ENCODE data around the gene HNRNPA0.

Gene HNRNPA0

DNA sequence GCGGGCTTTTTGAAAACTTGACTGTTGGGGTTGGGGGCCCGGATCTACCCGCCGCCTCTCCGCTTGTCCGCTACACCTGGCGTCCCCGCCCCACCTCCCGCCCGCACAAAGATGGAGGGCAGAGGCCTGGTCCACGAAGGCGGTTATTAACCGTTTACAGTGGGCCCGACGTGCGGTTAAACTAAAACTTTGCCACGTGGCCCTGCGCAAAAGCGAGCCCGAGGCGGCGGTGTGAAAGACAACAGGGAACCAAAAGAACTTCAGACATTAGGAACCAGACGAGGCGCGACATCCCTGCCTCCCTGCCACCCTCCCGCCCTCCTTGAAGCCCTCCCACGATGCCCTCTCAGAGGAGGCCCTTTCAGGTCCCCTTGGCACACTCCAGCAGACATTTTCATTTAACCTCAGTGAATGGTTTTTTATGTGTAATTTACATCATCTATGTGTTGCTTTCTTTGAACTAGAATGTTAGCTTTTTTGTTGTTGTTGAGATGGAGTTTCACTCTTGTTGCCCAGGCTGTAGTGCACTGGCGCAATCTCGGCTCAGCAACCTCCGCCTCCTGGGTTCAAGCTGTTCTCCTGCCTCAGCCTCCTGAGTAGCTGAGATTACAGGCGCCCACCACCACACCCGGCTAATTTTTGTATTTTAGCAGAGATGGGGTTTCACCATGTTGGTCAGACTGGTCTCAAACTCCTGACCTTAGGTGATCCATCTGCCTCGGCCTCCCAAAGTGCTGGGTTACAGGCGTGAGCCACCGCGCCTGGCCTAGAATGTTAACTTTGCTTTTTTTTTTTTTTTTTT lies 999 bp upstream of the HNRNPA0 start:
- no peak for DNase-seq (ENCODE audit: low read depth)

- DNase-seq (ENCODE audit: low read depth): peak; percentile 36
Observed at GRCh38 chr5:137753691-137754187, 424 bp downstream of the HNRNPA0 start.

- DNase-seq (ENCODE audit: low read depth): no peak
Observed at GRCh38 chr5:137752905-137753690, 1.1 kb downstream of the HNRNPA0 start.

- DNase-seq (ENCODE audit: low read depth): no peak
Observed at GRCh38 chr5:137751869-137752491, 2.2 kb downstream of the HNRNPA0 start.

- no peak for DNase-seq (ENCODE audit: low read depth)
Observed at GRCh38 chr5:137750436-137750835, 3.7 kb downstream of the HNRNPA0 start.

DNA sequence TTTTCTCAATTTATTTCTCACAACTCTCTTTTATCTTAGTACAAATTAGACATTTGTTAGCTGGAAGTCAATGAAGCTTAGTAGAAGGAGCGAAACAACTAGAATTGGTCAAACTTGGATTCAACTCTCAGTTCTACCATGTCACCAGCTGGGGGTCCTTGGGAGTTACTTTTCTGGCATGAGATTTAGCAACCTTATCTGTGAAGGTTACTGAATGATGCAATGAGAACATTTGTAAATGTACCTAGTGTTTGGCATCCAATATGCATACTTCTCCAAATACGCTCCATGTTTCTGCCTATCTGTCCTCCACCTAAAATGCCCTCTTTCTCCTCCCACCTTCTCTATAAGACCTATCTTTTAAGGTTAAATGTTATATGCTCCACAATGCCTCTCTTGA lies 6.3 kb downstream of the HNRNPA0 start:
- DNase-seq (ENCODE audit: low read depth): no peak

- DNase-seq (ENCODE audit: low read depth): peak; percentile 54
Observed at GRCh38 chr5:137743031-137743640, 11.0 kb downstream of the HNRNPA0 start.

DNA sequence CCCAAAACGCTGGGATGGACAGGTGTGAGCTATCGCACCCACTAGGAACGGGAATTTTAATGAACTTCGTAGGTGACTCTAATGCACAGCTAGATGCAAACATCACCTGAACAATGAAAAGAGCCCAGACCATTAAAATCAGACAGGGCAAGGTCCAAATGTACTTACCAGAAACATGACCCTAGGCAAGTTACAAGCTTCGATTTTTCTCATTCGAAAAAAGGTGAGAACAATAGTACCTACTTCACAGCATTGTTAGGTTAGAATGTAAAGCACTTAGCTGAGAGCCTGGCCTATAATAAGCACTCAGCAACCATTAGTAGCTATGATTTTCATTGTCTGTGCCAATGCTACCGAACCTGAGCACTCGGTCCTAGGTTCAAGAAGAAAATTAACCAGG lies 12.4 kb downstream of the HNRNPA0 start:
- DNase-seq (ENCODE audit: low read depth): no peak

GRCh38 chr5:137739737-137740136 lies 14.4 kb downstream of the HNRNPA0 start:
- DNase-seq (ENCODE audit: low read depth): no peak

DNA sequence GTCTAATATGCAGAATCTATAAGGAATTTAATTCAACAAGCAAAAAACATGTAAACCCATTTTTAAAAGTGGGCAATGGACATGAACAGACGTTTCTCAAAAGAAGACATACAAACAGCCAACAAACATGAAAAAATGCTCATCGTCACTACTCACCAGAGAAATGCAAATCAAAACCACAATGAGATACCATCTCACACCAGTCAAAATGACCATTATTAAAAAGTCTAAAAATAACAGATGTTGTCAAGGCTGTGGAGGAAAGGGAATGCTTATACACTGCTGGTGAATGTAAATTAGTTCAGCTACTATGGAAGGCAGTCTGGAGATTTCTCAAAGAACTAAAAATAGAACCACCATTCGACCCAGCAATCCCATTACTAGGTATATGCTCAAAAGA lies 15.2 kb downstream of the HNRNPA0 start:
- DNase-seq (ENCODE audit: low read depth): no peak

- DNase-seq (ENCODE audit: low read depth): no peak
Observed at GRCh38 chr5:137737349-137738131, 16.6 kb downstream of the HNRNPA0 start.

- DNase-seq (ENCODE audit: low read depth): no peak
Observed at GRCh38 chr5:137736496-137736895, 17.7 kb downstream of the HNRNPA0 start.

GRCh38 chr5:137735555-137736284 lies 18.4 kb downstream of the HNRNPA0 start, which contains the start of gene KLHL3:
TSS of gene KLHL3 (minus strand) at chr5:137736089. CDS start at chr5:137735646, 443 bp downstream.
- no peak for DNase-seq (ENCODE audit: low read depth)

DNA sequence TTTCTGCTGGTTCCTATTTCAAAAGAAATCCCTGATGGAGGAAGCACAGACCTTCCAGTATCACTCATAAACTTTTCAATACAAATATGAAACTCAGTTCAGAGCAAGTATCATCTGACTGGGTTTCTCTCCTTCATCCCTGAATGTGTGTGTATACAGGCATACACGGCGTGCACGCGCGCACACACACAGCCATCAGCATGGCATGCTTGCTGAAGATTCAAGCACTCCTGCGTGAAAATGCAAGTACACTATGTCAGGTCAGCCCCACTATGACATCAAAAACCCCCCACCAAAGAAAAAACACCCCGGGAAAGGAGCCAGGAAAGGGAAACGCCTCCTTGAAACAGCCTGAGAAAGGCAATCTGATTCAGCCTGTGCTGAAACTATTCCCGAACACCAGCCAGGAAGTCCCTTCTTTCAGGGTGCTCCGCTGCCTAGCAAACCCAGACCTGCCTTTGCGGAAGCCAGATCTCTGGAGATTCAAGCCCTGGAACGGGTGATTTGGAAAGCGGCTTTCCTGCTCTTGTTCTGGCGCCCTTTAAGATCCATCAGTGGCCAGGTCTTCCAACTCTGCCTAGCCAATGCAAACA lies 19.1 kb downstream of the HNRNPA0 start:
- DNase-seq (ENCODE audit: low read depth): no peak

DNA sequence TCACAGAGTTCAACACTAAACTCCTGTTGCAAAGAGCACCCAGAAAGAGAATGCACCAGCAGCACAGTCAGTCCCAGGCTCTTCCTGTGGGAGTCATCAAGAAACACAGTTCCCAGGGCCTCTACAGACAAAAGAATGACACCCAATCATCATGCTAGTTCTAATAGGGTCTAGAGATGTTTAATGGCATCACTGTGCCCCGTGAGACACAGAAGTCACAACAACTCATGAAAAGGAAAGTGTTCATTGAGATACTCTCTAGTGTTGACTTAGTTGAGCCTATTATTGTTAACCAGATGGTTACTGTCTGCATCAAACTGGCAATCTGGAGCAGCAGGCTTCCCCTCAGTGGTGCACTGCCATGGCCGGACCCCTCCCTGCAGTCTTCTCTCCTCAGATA lies 19.8 kb downstream of the HNRNPA0 start:
- DNase-seq (ENCODE audit: low read depth): no peak

- no peak for DNase-seq (ENCODE audit: low read depth)
Observed at GRCh38 chr5:137733922-137734321, 20.2 kb downstream of the HNRNPA0 start.

DNA sequence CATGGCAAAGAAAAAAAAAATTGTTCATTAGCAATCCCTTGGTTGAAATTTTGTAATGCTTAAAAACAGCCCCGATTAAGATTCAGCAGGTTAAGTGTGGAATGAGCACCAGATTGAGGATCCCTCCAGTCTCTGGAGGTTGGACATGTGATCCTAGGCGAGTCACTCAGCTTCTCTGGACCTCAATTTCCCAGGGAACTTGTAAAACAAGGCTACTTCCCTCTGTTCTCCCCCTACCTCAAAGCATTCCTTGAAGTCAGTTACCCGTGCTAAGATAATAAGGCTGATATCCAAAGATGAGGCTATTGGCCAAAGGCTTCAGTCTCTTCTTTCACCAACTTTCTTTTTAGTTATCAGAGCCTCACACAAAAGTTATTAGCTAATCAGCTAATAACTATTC lies 21.2 kb downstream of the HNRNPA0 start:
- no peak for DNase-seq (ENCODE audit: low read depth)

DNA sequence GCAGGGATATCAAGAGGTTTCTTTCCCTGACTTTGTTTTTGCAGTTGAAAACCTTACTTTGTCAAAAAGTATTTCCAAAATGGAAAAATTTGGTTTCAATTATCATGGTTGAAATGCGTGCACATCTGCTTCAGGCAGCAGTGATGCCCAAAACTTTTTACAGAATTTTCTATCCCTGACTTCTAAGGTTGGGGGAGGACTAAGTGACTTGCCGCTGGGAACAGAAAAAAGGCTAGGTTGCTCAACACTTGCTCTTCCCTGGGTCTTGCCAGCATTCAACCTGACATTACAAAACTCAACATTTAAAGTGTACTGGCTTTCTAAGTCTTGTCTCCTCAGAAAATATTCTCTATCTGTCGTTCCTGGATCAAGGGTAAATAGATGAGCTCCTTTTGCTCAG lies 23.0 kb downstream of the HNRNPA0 start:
- no peak for DNase-seq (ENCODE audit: low read depth)

DNA sequence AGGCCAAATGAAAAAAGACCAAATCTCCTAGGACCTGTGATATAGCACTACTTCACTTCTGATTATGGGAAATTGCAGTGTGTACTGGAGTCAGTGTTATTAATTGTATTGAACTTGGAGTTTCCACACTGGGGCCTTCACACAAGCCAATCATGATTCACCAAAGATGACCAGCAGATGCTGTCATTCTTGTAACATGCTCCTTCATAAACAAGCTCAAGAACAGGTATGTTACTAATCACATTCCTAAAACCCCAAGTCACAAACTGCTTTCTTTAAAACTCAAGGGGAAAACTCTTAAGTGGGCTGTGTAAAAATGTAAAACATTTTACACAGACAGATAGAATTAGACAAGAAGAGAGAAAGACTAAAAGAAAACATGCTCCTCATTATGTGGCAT lies 23.8 kb downstream of the HNRNPA0 start:
- no peak for DNase-seq (ENCODE audit: low read depth)

DNA sequence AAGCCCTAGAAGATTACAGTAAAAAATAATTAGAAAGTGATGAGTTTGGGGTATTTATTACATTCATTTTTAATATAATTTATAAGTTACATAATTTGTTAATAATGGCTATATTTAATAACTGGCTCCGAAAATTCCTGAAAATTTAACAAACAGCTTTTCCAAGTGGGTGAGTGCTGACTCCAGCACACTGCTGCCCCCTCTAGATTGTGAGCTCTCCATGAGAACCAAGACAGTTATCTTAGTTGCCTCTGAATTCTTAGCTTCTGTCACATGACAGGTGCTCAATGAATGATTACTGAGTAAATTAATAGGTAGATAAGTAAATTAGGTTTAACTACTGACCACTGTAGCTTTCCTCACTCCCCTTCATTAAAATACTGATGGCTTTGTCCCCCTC lies 26.1 kb downstream of the HNRNPA0 start:
- no peak for DNase-seq (ENCODE audit: low read depth)

All from stimulated activated CD4-positive, alpha-beta T cell treated with anti-CD3 and anti-CD28 coated beads, Interleukin-2, amount 100 ng/mL, for 4 hours (primary cell).